ENCODE measurements around the gene ADAP1.

The ADAP1 gene

GRCh38 chr7:855686-856369 is 98.7 kb downstream of the ADAP1 start:
- H3K4me3 ChIP-seq (ENCODE audit: low read length), result no peak overlapping the region
- TF ChIP-seq CTCF (IDR thresholded peaks at IDR 0.05; ENCODE audit: insufficient read depth, low read depth, low read length, missing control alignments), result no peak
- DNase-seq (ENCODE audit: low read depth), result no peak

GRCh38 chr7:854118-854775 is 100.2 kb downstream of the ADAP1 start:
- H3K4me3 ChIP-seq (ENCODE audit: low read length), result no peak overlapping the region
- no peak for TF ChIP-seq CTCF (IDR thresholded peaks at IDR 0.05; ENCODE audit: insufficient read depth, low read depth, low read length, missing control alignments)
- no peak for DNase-seq (ENCODE audit: low read depth)

- no peak overlapping the region for H3K4me3 ChIP-seq (ENCODE audit: low read length)
- DNase-seq (ENCODE audit: low read depth), result no peak
- no peak for TF ChIP-seq CTCF (IDR thresholded peaks at IDR 0.05; ENCODE audit: insufficient read depth, low read depth, low read length, missing control alignments)
Measured at GRCh38 chr7:853366-854117, 100.9 kb downstream of the ADAP1 start.

GRCh38 chr7:851204-851603 is 103.3 kb downstream of the ADAP1 start:
- no peak for TF ChIP-seq CTCF (IDR thresholded peaks at IDR 0.05; ENCODE audit: insufficient read depth, low read depth, low read length, missing control alignments)
- no peak overlapping the region for H3K4me3 ChIP-seq (ENCODE audit: low read length)
- no peak for DNase-seq (ENCODE audit: low read depth)

- DNase-seq (ENCODE audit: low read depth), result no peak
- no peak overlapping the region for H3K4me3 ChIP-seq (ENCODE audit: low read length)
- no peak for TF ChIP-seq CTCF (IDR thresholded peaks at IDR 0.05; ENCODE audit: insufficient read depth, low read depth, low read length, missing control alignments)
Measured at GRCh38 chr7:849781-850180, 104.7 kb downstream of the ADAP1 start.

- TF ChIP-seq CTCF (IDR thresholded peaks at IDR 0.05; ENCODE audit: insufficient read depth, low read depth, low read length, missing control alignments), result no peak
- H3K4me3 ChIP-seq (ENCODE audit: low read length), result no peak overlapping the region
- DNase-seq (ENCODE audit: low read depth), result no peak
Measured at GRCh38 chr7:849145-849544, 105.3 kb downstream of the ADAP1 start.

All from epithelial cell of esophagus (primary cell).